T-cell (primary cell): ENCODE results near the gene RBKS. TPM values are rescaled to one million over a fixed set of nuclear protein-coding genes. Genes with fewer than 3 reads are reported as not detected.
A peak's percentile ranks its signal among the peaks of the same experiment; 100 is the strongest.

Experiments
- ATAC-seq, 4 experiments: fragments of 200-7000 bp in 3 of 4; fragments of 150-1000 bp in 1 of 4; cut with Tn5 transposase; replicated peaks in 1 of 4; 1 replicate in 3 of 4; 2 replicates in 1 of 4; pipeline ENCODE4 v1.10.0; 2021; ENCODE audit warnings: moderate library complexity in 3 of 4, mild to moderate bottlenecking in 2 of 4, moderate number of reproducible peaks in 1 of 4
- CTCF ChIA-PET, 2 donors: fragments of 300-600 bp; sonication (Branson Sonifier 250); formaldehyde crosslinking; loops; one replicate each; lab custom pipeline; 2022; ENCODE audit warnings: antibody characterized with exemption in 2 of 2; lab: Charles Lee
- POLR2A ChIA-PET, 2 donors: fragments of 300-600 bp; sonication (Branson Sonifier 250); formaldehyde crosslinking; loops; one replicate each; lab custom pipeline; 2022; ENCODE audit warnings: antibody characterized with exemption in 2 of 2; lab: Charles Lee
- DNase-seq, 35 experiments: peaks; one replicate each; pipeline versions ENCODE4 v3.0.0 to v3.0.0-alpha.2; 2013 to 2023
- H3K27ac ChIP-seq: one replicate; pipeline ENCODE4 v1.5.1; 2013; ENCODE audit warnings: low read length
- H3K27me3 ChIP-seq, 2 experiments: replicated peaks in 1 of 2; 1 replicate in 1 of 2; 2 replicates in 1 of 2; pipeline versions ENCODE4 v1.6.1 to v1.7.0; 2013; ENCODE audit warnings: low read length in 1 of 2, mixed read lengths in 1 of 2; ENCODE audit not compliant: control insufficient read depth in 2 of 2, insufficient read depth in 2 of 2; ENCODE audit errors: extremely low read depth in 1 of 2
- H3K36me3 ChIP-seq, 2 donors: 1 replicate in 1 of 2; 2 replicates in 1 of 2; pipeline versions ENCODE4 v1.6.1 to v1.7.0; 2013; ENCODE audit warnings: low read length in 1 of 2; ENCODE audit not compliant: control insufficient read depth in 2 of 2, insufficient read depth in 1 of 2; ENCODE audit errors: extremely low read depth in 1 of 2
- H3K4me1 ChIP-seq, 2 experiments: 1 replicate in 1 of 2; 2 replicates in 1 of 2; pipeline versions ENCODE4 v1.6.1 to v1.7.0; 2013; ENCODE audit warnings: low read length in 2 of 2, mixed read lengths in 1 of 2; ENCODE audit not compliant: insufficient read depth in 2 of 2, control insufficient read depth in 1 of 2; ENCODE audit errors: extremely low read depth in 1 of 2
- H3K4me3 ChIP-seq, 2 donors: 1 replicate in 1 of 2; 2 replicates in 1 of 2; pipeline versions ENCODE4 v1.5.1 to v1.7.0; 2013; ENCODE audit warnings: mild to moderate bottlenecking in 2 of 2, low read length in 1 of 2, moderate library complexity in 1 of 2; ENCODE audit not compliant: control insufficient read depth in 1 of 2; ENCODE audit errors: extremely low read depth in 1 of 2
- H3K9me3 ChIP-seq: 2 replicates; pipeline ENCODE4 v1.7.0; 2013
- H3K27ac Mint-ChIP-seq, 2 donors: one replicate each; pipeline ENCODE4 v1.8.0; 2020 to 2021; ENCODE audit warnings: mild to moderate bottlenecking in 2 of 2, mixed read lengths in 2 of 2
- H3K27me3 Mint-ChIP-seq, 2 donors: one replicate each; pipeline ENCODE4 v1.8.0; 2021 to 2022; ENCODE audit warnings: mixed read lengths in 2 of 2
- H3K36me3 Mint-ChIP-seq: one replicate; pipeline ENCODE4 v1.8.0; 2021; ENCODE audit warnings: mixed read lengths
- H3K4me1 Mint-ChIP-seq, 3 donors: one replicate each; pipeline ENCODE4 v1.8.0; 2020 to 2022; ENCODE audit warnings: mixed read lengths in 3 of 3, mild to moderate bottlenecking in 1 of 3
- H3K4me3 Mint-ChIP-seq, 3 donors: one replicate each; pipeline ENCODE4 v1.8.0; 2020 to 2022; ENCODE audit warnings: mild to moderate bottlenecking in 3 of 3, mixed read lengths in 3 of 3, moderate library complexity in 3 of 3
- H3K9me3 Mint-ChIP-seq, 3 donors: one replicate each; pipeline ENCODE4 v1.8.0; 2020 to 2022; ENCODE audit warnings: mixed read lengths in 3 of 3
- WGBS: methylation state at CpG from one replicate; pipeline ENCODE4 v1.1.5; 2013; ENCODE audit warnings: missing lambda C conversion rate; ENCODE audit not compliant: insufficient coverage; 5-methylcytosine and 5-hydroxymethylcytosine counted together
- total RNA-seq, 35 experiments: library from RNA in 6 of 35; stranded (reverse) in 6 of 35; fragments of 120-200 nt in 1 of 35; gene quantifications; one replicate each; pipeline versions ENCODE4 v1.2.1 to v1.2.4 and lab custom pipeline; 2013 to 2026

Gene RBKS
- total RNA-seq, 5 donors from 2014 or later (not counting 1 experiment from before 2014, with no cell fraction given): 1.1 to 6.7 (median 1.5) TPM

DNA sequence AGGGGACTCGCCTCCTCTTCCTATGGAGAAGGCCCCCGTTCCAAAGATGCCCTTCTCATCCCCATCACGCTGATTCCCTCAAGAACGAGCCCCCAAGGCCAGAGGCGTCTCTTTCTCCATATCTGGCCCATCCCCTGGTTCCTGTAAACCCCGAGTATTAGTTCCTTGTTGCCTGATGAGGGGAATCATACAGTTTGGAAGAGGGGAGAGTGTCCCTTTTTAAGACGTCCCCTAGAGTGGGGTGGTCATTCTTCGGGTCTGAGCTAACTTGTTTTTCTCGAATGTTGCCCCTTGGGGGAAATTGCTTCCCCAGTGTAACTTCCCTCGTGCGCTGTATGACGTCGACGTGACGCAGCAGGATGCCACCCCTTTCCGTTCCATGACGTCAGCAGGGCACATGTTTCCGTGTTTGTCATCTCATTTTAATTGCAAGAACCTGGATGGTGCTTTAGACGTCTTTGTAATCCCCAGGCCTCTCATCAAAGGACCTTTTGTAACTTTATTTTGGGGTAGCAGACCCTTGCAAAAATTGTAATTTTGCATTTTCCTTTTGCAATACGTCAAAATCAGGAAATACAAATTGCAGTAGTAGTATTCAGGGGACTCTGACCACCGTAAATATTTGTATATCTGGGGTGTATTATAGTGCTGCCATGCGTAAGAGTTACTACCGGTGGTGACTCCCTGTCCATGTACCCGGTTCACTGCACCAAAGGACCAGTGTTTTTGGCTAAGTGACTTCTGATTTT is 911 bp upstream of the RBKS start:
- peak; percentile 5 to 53 (median 12) for ATAC-seq
- peaks cover 53 to 62% (median 61%) of the 10 kb centered on the region in 3 donors for H3K4me1 Mint-ChIP-seq
- peak overlapping the region; percentile 96 to 99 (median 98) for H3K4me3 Mint-ChIP-seq
- Histone ChIP-seq H3K9me3 (no peaks in the 10 kb centered on the region), H3K4me3 (peak overlapping the region; percentile 78 to 91), H3K4me1 (peaks cover 15 to 25% of the 10 kb centered on the region in 2 experiments), H3K27ac (peak overlapping the region; percentile 99), H3K36me3 (peaks cover under 1 to 4% of the 10 kb centered on the region in 2 donors), H3K27me3 (no peaks in the 10 kb centered on the region)
- H3K36me3 Mint-ChIP-seq: peaks cover 22% of the 10 kb centered on the region
- POLR2A ChIA-PET: interaction anchor here in 1 of 2 donors (0.6 to 1.0 kb wide), 2 partner anchors 29 to 71 kb away, joined by 3 to 9 read pairs; no protein-coding TSS in a partner anchor
- CTCF ChIA-PET: interaction anchor here in 1 of 2 donors (1.3 kb wide), 1 partner anchor 519 kb away, joined by 3 read pairs; no protein-coding TSS in a partner anchor
- peaks cover 0 to 1% of the 10 kb centered on the region in 2 donors for H3K27me3 Mint-ChIP-seq
- no peaks in the 10 kb centered on the region for H3K9me3 Mint-ChIP-seq
- DNase-seq: peak; percentile 48 to 98 (median 95)
- peak overlapping the region; percentile 96 to 100 for H3K27ac Mint-ChIP-seq
- 5% methylated on average over 10 of the region's 24 CpGs for WGBS

DNA sequence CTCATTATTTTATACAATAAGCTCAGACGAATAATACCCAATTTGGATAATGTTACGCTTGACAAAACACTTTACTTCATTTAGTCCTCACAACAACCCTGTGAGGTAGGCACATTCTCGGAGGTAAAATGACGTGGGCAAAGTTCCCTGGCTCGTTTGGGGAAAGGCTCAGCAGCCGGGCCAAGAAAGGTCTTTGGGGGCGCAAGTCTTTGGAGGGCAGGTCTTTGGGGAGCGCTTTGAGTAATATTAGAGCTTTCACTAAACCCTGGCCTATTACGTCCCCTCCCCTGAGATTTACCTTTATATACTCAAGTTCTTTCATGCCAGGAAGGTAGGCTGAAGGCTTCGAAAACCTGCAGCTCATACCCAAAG is 427 bp downstream of the RBKS start:
- Histone ChIP-seq H3K36me3 (no peaks in the 10 kb centered on the region), H3K9me3 (no peaks in the 10 kb centered on the region), H3K27ac (peak overlapping the region; percentile 99), H3K27me3 (no peaks in the 10 kb centered on the region), H3K4me1 (peaks cover 15 to 25% of the 10 kb centered on the region in 2 experiments), H3K4me3 (peak overlapping the region; percentile 78 to 97)
- CTCF ChIA-PET: interaction anchor here in 1 of 2 donors (1.1 to 1.3 kb wide), 2 partner anchors 25 to 521 kb away, joined by 3 to 5 read pairs; no protein-coding TSS in a partner anchor
- ATAC-seq (no peak), DNase-seq (peak in 8 of 35 experiments; percentile 1 to 40 (median 8))
- peaks cover 9% of the 10 kb centered on the region for H3K36me3 Mint-ChIP-seq
- peak overlapping the region; percentile 96 to 99 (median 98) for H3K4me3 Mint-ChIP-seq
- POLR2A ChIA-PET: interaction anchor here in 1 of 2 donors (0.7 kb wide), 1 partner anchor 134 kb away, joined by 3 read pairs; no protein-coding TSS in a partner anchor
- peaks cover 0 to 1% of the 10 kb centered on the region in 2 donors for H3K27me3 Mint-ChIP-seq
- peak overlapping the region; percentile 98 to 100 for H3K27ac Mint-ChIP-seq
- H3K4me1 Mint-ChIP-seq: peaks cover 52 to 55% (median 55%) of the 10 kb centered on the region in 3 donors
- WGBS: 0% methylated on average over 1 of the region's 10 CpGs
- no peaks in the 10 kb centered on the region for H3K9me3 Mint-ChIP-seq

DNA sequence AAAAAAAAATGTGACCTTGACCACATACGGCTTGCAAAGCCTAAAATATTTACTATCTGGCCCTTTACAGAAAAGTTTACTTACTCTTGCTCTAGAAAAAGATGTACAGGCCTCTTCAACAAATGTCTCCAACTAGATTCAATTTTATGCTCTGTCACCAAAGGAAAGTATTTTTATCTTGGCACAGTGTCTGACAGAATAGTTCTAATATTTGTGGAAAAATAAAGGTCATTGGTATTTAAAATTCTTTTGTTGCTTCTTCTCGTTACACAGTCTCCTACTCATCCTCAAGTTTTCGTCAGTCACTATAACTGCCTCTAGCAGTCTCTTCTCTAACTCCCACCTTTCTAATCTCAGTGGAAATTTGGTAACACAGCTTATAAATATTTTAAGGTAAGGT is 1.4 kb downstream of the RBKS start:
- WGBS: no CpG with 5 or more reads among the region's 3 CpGs

DNA sequence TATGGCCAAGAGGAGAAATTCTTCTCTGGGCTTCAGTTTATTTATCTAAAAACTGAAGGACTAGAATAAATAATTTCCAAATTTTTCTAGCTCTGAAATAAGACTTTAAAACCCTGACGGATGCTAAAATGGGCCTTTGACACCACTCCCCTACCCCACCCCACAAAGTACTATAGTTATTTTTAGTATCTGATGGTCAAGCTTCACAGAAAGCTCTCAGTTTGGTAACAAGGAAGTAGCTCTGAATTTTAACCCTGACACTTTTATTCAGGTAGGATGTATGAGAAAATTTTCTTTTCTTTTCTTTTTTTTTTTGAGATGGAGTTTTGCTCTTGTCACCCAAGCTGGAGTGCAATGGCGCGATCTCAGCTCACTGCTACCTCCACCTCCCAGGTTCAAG is 2.4 kb downstream of the RBKS start:
- ATAC-seq (no peak), DNase-seq (no peak)
- no peak overlapping the region for H3K27ac Mint-ChIP-seq
- H3K27me3 ChIP-seq: no peaks in the 10 kb centered on the region
- no peaks in the 10 kb centered on the region for H3K36me3 Mint-ChIP-seq
- H3K4me1 ChIP-seq: peaks cover 15 to 21% of the 10 kb centered on the region in 2 experiments
- H3K36me3 ChIP-seq: no peaks in the 10 kb centered on the region
- H3K27ac ChIP-seq: no peak overlapping the region
- H3K9me3 ChIP-seq: no peaks in the 10 kb centered on the region
- H3K9me3 Mint-ChIP-seq: no peaks in the 10 kb centered on the region
- POLR2A ChIA-PET: interaction anchor here (0.6 to 0.7 kb wide), 3 partner anchors 337 to 734 kb away, joined by 3 to 4 read pairs (median 3); no protein-coding TSS in a partner anchor
- peaks cover 34 to 39% (median 39%) of the 10 kb centered on the region in 3 donors for H3K4me1 Mint-ChIP-seq
- WGBS: no CpG with 5 or more reads among the region's 3 CpGs
- no peak overlapping the region for H3K4me3 ChIP-seq
- peaks cover 0 to 1% of the 10 kb centered on the region in 2 donors for H3K27me3 Mint-ChIP-seq
- CTCF ChIA-PET: interaction anchor here in 1 of 2 donors (0.7 kb wide), 1 partner anchor 460 kb away, joined by 3 read pairs; no protein-coding TSS in a partner anchor
- no peak overlapping the region for H3K4me3 Mint-ChIP-seq

More for the DNA sequence above, 1.4 kb downstream of the RBKS start:
- peaks cover 42 to 46% (median 45%) of the 10 kb centered on the region in 3 donors for H3K4me1 Mint-ChIP-seq
- no peaks in the 10 kb centered on the region for H3K27me3 ChIP-seq
- no peak for DNase-seq
- H3K36me3 Mint-ChIP-seq: no peaks in the 10 kb centered on the region
- peaks cover 0 to 1% of the 10 kb centered on the region in 2 donors for H3K27me3 Mint-ChIP-seq
- H3K9me3 ChIP-seq: no peaks in the 10 kb centered on the region
- no peaks in the 10 kb centered on the region for H3K36me3 ChIP-seq
- ChIA-PET POLR2A (interaction anchor here in 1 of 2 donors (0.7 kb wide), 1 partner anchor 135 kb away, joined by 3 read pairs; no protein-coding TSS in a partner anchor), CTCF (no interaction called here)
- H3K4me1 ChIP-seq: peaks cover 15 to 25% of the 10 kb centered on the region in 2 experiments
- no peak overlapping the region for H3K27ac Mint-ChIP-seq
- ATAC-seq: no peak
- no peak overlapping the region for H3K27ac ChIP-seq
- no peak overlapping the region for H3K4me3 ChIP-seq
- H3K4me3 Mint-ChIP-seq: peak overlapping the region in 1 of 3 donors; percentile 99
- H3K9me3 Mint-ChIP-seq: no peaks in the 10 kb centered on the region

DNA sequence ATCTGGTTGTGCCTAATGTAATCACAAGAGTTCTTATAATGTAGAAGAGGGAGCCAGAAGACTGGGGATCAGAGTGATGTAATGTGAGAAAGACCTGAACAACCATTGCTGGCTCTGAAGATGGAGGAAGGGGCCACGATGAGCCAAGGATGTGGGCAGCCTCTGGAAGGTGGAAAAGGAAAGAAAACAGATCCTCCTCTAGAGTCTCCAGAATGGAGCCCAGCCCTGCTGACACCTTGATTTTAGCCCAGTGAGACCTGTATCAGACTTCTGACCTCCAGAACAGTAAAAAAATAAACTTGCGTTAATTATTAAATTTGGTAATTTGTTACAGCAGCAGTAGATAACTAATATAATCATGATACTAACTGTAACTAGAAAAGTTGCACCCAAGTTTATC is 3.1 kb downstream of the RBKS start:
- no peaks in the 10 kb centered on the region for H3K9me3 ChIP-seq
- H3K27me3 Mint-ChIP-seq: peaks cover 0 to 1% of the 10 kb centered on the region in 2 donors
- WGBS: no CpG with 5 or more reads among the region's 2 CpGs
- CTCF ChIA-PET: no interaction called here
- H3K4me1 ChIP-seq: peaks cover 15 to 17% of the 10 kb centered on the region in 2 experiments
- no peaks in the 10 kb centered on the region for H3K27me3 ChIP-seq
- DNase-seq (no peak), ATAC-seq (no peak)
- no peak overlapping the region for H3K27ac ChIP-seq
- no peak overlapping the region for H3K4me3 Mint-ChIP-seq
- POLR2A ChIA-PET: no interaction called here
- no peaks in the 10 kb centered on the region for H3K36me3 ChIP-seq
- H3K4me3 ChIP-seq: no peak overlapping the region
- H3K4me1 Mint-ChIP-seq: peaks cover 27 to 33% (median 33%) of the 10 kb centered on the region in 3 donors
- H3K36me3 Mint-ChIP-seq: no peaks in the 10 kb centered on the region
- H3K27ac Mint-ChIP-seq: no peak overlapping the region
- H3K9me3 Mint-ChIP-seq: peaks cover 0 to 6% (median 2%) of the 10 kb centered on the region in 3 donors

DNA sequence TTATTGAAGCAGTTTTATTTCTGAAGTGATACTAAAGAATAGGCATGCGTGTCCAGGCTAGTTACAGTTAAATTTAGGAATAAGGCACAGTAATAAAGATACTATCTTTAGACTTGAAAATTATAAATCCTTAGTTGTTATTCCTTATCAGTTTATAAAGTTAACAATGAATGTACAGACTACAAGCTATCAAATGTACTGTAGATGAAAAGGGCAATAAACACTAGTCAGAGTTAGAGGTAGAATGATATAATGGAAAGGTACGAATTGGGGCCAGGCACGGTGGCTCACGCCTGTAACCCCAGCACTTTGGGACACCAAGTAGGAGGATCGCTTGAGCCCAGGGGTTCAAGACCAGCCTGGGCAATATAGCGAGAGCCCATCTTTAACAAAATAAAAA is 3.9 kb downstream of the RBKS start:
- Mint-ChIP-seq H3K4me1 (peaks cover 19 to 25% (median 25%) of the 10 kb centered on the region in 3 donors), H3K4me3 (no peak overlapping the region), H3K36me3 (no peaks in the 10 kb centered on the region), H3K27ac (no peak overlapping the region), H3K9me3 (peaks cover 0 to 9% (median 4%) of the 10 kb centered on the region in 3 donors), H3K27me3 (peaks cover 0 to 1% of the 10 kb centered on the region in 2 donors)
- H3K4me1 ChIP-seq: peaks cover 12 to 13% of the 10 kb centered on the region in 2 experiments
- H3K27me3 ChIP-seq: no peaks in the 10 kb centered on the region
- POLR2A ChIA-PET: no interaction called here
- no peaks in the 10 kb centered on the region for H3K36me3 ChIP-seq
- WGBS: no CpG with 5 or more reads among the region's 6 CpGs
- no peak overlapping the region for H3K4me3 ChIP-seq
- H3K27ac ChIP-seq: no peak overlapping the region
- H3K9me3 ChIP-seq: no peaks in the 10 kb centered on the region
- DNase-seq (no peak), ATAC-seq (no peak)
- CTCF ChIA-PET: no interaction called here
